Activated T-cell treated with anti-CD3 and anti-CD28 coated beads for 1 hour (primary cell): ENCODE results near the gene CNTF.

Source experiments
- DNase-seq: peaks from one replicate; pipeline ENCODE4 v3.0.0-alpha.2; 2020; ENCODE audit warnings: low read depth

The CNTF gene

GRCh38 chr11:58606930-58607714 is 15.3 kb upstream of the CNTF start:
- DNase-seq: no peak

- DNase-seq: no peak
Measured at GRCh38 chr11:58608331-58608730, 14.1 kb upstream of the CNTF start.

GRCh38 chr11:58609723-58610122 is 12.7 kb upstream of the CNTF start:
- no peak for DNase-seq

- DNase-seq: no peak
Measured at GRCh38 chr11:58613228-58613627, 9.2 kb upstream of the CNTF start.

- DNase-seq: no peak
Measured at GRCh38 chr11:58615559-58615958, 6.9 kb upstream of the CNTF start.

- no peak for DNase-seq
Measured at GRCh38 chr11:58616594-58616993, 5.9 kb upstream of the CNTF start.

GRCh38 chr11:58617976-58618557 is 4.4 kb upstream of the CNTF start:
- DNase-seq: no peak

GRCh38 chr11:58621586-58622262 is 741 bp upstream of the CNTF start:
- DNase-seq: no peak

- no peak for DNase-seq
Measured at GRCh38 chr11:58625086-58625485, 2.6 kb downstream of the CNTF start.

- DNase-seq: no peak
Measured at GRCh38 chr11:58625826-58626460, 3.5 kb downstream of the CNTF start.

GRCh38 chr11:58626934-58627483 is 4.5 kb downstream of the CNTF start:
- DNase-seq: no peak

GRCh38 chr11:58628446-58628845 is 6.0 kb downstream of the CNTF start:
- DNase-seq: no peak

GRCh38 chr11:58629857-58630256 is 7.4 kb downstream of the CNTF start:
- DNase-seq: no peak

- no peak for DNase-seq
Measured at GRCh38 chr11:58631378-58631777, 8.9 kb downstream of the CNTF start.

- DNase-seq: no peak
Measured at GRCh38 chr11:58632510-58632909, 10.0 kb downstream of the CNTF start.

GRCh38 chr11:58636587-58636986 is 14.1 kb downstream of the CNTF start:
- DNase-seq: no peak

- DNase-seq: no peak
Measured at GRCh38 chr11:58637371-58637770, 14.9 kb downstream of the CNTF start.

GRCh38 chr11:58639103-58639502 is 16.6 kb downstream of the CNTF start:
- DNase-seq: no peak

- DNase-seq: no peak
Measured at GRCh38 chr11:58639669-58640068, 17.2 kb downstream of the CNTF start.

- no peak for DNase-seq
Measured at GRCh38 chr11:58640386-58641023, 18.0 kb downstream of the CNTF start.

GRCh38 chr11:58641341-58641740 is 18.9 kb downstream of the CNTF start:
- DNase-seq: no peak
